ENCODE data around the gene ACVR1C. TPM values are rescaled to one million over a fixed set of nuclear protein-coding genes. Genes with fewer than 3 reads are reported as not detected.

The ACVR1C gene
- total and polyA plus RNA-seq, 2 of the 8 experiments (the other 6 are each of a cell fraction or from before 2014, with no cell fraction given), result 0.21 to 0.52 TPM

GRCh38 chr2:157603198-157603597 lies 25.5 kb downstream of the ACVR1C start:
- CTCF ChIA-PET (ENCODE audit: partially characterized antibody), result interaction anchor here (1.1 to 1.9 kb wide), 5 partner anchors 19 to 408 kb away, joined by 3 to 4 read pairs (median 3); no protein-coding TSS in a partner anchor

More at GRCh38 chr2:157603198-157603597, 25.5 kb downstream of the ACVR1C start:
- POLR2A ChIA-PET (ENCODE audit: partially characterized antibody), result no interaction called here
- no peak overlapping the region for H2AFZ ChIP-seq (ENCODE audit: low read length)
- H3K27me3 ChIP-seq (replicated peaks in 1 of 4; ENCODE audit: control insufficient read depth in 3 of 4, extremely low read depth in 1 of 4, insufficient read depth in 3 of 4, low read length in 3 of 4), result no peaks in the 10 kb centered on the region
- no peak overlapping the region for H3K9ac ChIP-seq (replicated peaks in 1 of 4; ENCODE audit: extremely low read depth in 1 of 4, low read depth in 3 of 4, low read length in 3 of 4)
- no peak overlapping the region for H2BK120ac ChIP-seq (replicated peaks; ENCODE audit: low read depth, low read length)
- H3K23ac ChIP-seq (ENCODE audit: insufficient read length), result no peak overlapping the region
- 89% methylated on average over 1 of the region's 1 CpG; no CpG with 5 or more reads in 1 of the 2 experiments for WGBS, 2 experiments (ENCODE audit: extremely low coverage in 1 of 2, insufficient coverage in 1 of 2, insufficient read length in 1 of 2, insufficient replicate concordance in 2 of 2, low coverage in 1 of 2, low lambda C conversion rate in 2 of 2, missing lambda C conversion rate in 1 of 2)
- H2BK5ac ChIP-seq (ENCODE audit: low read depth, low read length), result no peak overlapping the region
- no peaks in the 10 kb centered on the region for H3K79me2 ChIP-seq (ENCODE audit: control insufficient read depth in 1 of 2, insufficient read depth in 2 of 2, low read length in 2 of 2)
- no peaks in the 10 kb centered on the region for H4K20me1 ChIP-seq (replicated peaks in 1 of 2; ENCODE audit: control insufficient read depth in 1 of 2, insufficient read depth in 2 of 2, low read length in 2 of 2)
- no peak overlapping the region for H3K4me3 ChIP-seq (ENCODE audit: extremely low read depth in 1 of 4, insufficient read depth in 2 of 4, low read depth in 3 of 4, low read length in 4 of 4)
- no peak overlapping the region for H4K5ac ChIP-seq (ENCODE audit: insufficient read length, low read depth, low read length)
- no peak overlapping the region for H3K18ac ChIP-seq (ENCODE audit: extremely low read depth, low read length)
- peak; percentile 53; the same call in 1 of the 2 replicates for TF ChIP-seq BACH1 (IDR thresholded peaks at IDR 0.05; ENCODE audit: low read length)
- no peak for TF ChIP-seq SUZ12 (IDR thresholded peaks at IDR 0.05; ENCODE audit: low read length)
- no peak for TF ChIP-seq SP4 (IDR thresholded peaks at IDR 0.05; ENCODE audit: low read length)
- TF ChIP-seq SIRT6 (IDR thresholded peaks at IDR 0.05; ENCODE audit: low read length), result no peak
- no peak for TF ChIP-seq POLR2A (IDR thresholded peaks at IDR 0.05; ENCODE audit: control extremely low read depth in 1 of 2, low read depth in 2 of 2, low read length in 2 of 2)
- H3K27ac ChIP-seq (ENCODE audit: low read depth, low read length), result no peak overlapping the region
- no peaks in the 10 kb centered on the region for H3K79me1 ChIP-seq (ENCODE audit: low read depth, low read length)
- DNase-seq (ENCODE audit: low read depth in 1 of 2, low spot score in 2 of 2), result no peak
- no peaks in the 10 kb centered on the region for H3K36me3 ChIP-seq (ENCODE audit: control insufficient read depth in 2 of 4, insufficient read depth in 4 of 4, low read length in 3 of 4)
- no peak overlapping the region for H2BK15ac ChIP-seq (ENCODE audit: low read length)
- no peak overlapping the region for H4K91ac ChIP-seq (replicated peaks; ENCODE audit: insufficient read length, low read length)
- no peak overlapping the region for H3K4me2 ChIP-seq (ENCODE audit: insufficient read depth in 1 of 2, low read depth in 2 of 2, low read length in 2 of 2)
- H3K4ac ChIP-seq (replicated peaks; ENCODE audit: insufficient read length, low read depth, low read length), result no peak overlapping the region
- H3K56ac ChIP-seq (replicated peaks; ENCODE audit: insufficient read length, low read depth, low read length), result no peak overlapping the region
- FAIRE-seq, result no peak
- H2BK12ac ChIP-seq (ENCODE audit: low read depth, low read length), result no peak overlapping the region
- no peaks in the 10 kb centered on the region for H3K9me3 ChIP-seq (ENCODE audit: insufficient read depth in 2 of 2, low read depth in 1 of 2, low read length in 1 of 2)
- no peak overlapping the region for H3K14ac ChIP-seq (ENCODE audit: insufficient read length)
- no peak overlapping the region for H2BK20ac ChIP-seq (ENCODE audit: low read length)
- H2AK5ac ChIP-seq (ENCODE audit: low read depth, low read length), result no peak overlapping the region
- no peak overlapping the region for H4K8ac ChIP-seq (ENCODE audit: extremely low read depth, insufficient read depth, low read length)
- no peaks in the 10 kb centered on the region for H3K23me2 ChIP-seq (ENCODE audit: low read depth, low read length)
- H3K4me1 ChIP-seq (replicated peaks in 1 of 4; ENCODE audit: control insufficient read depth in 3 of 4, insufficient read depth in 4 of 4, low read length in 3 of 4), result no peaks in the 10 kb centered on the region

Data from H1 (cell line).